DMS79 (cell line): Measurements from ENCODE around the gene GABRA4.

Source experiments
- DNase-seq: peaks from one replicate; lab custom pipeline; 2025; lab: John Stamatoyannopoulos, UW

The GABRA4 gene

GRCh38 chr4:46993075-46994006 lies at the start of gene GABRA4:
Gene GABRA4 (minus strand): TSS chr4:46993581. CDS start chr4:46993424, 157 bp downstream.
- DNase-seq = no peak

GRCh38 chr4:47040828-47041227 lies 47.4 kb upstream of the GABRA4 start:
- no peak for DNase-seq

GRCh38 chr4:47038263-47038662 lies 44.9 kb upstream of the GABRA4 start:
- DNase-seq = no peak

GRCh38 chr4:47032405-47033106 lies 39.2 kb upstream of the GABRA4 start:
- no peak for DNase-seq

- DNase-seq = no peak
Observed at GRCh38 chr4:47031751-47032404, 38.5 kb upstream of the GABRA4 start.

GRCh38 chr4:47031011-47031678 lies 37.8 kb upstream of the GABRA4 start, which contains the start of gene GABRB1:
Gene GABRB1 (plus strand): TSS chr4:47031567.
- no peak for DNase-seq

GRCh38 chr4:47017494-47017893 lies 24.1 kb upstream of the GABRA4 start:
- no peak for DNase-seq

GRCh38 chr4:47017081-47017480 lies 23.7 kb upstream of the GABRA4 start:
- no peak for DNase-seq

- DNase-seq = no peak
Observed at GRCh38 chr4:47013373-47013772, 20.0 kb upstream of the GABRA4 start.

GRCh38 chr4:47012676-47013075 lies 19.3 kb upstream of the GABRA4 start:
- no peak for DNase-seq

GRCh38 chr4:47010912-47011446 lies 17.6 kb upstream of the GABRA4 start:
- no peak for DNase-seq

GRCh38 chr4:47010347-47010911 lies 17.0 kb upstream of the GABRA4 start:
- DNase-seq = no peak

GRCh38 chr4:47002580-47002979 lies 9.2 kb upstream of the GABRA4 start:
- no peak for DNase-seq

- no peak for DNase-seq
Observed at GRCh38 chr4:47000406-47000805, 7.0 kb upstream of the GABRA4 start.

- no peak for DNase-seq
Observed at GRCh38 chr4:46999566-46999965, 6.2 kb upstream of the GABRA4 start.

GRCh38 chr4:46994007-46994405 lies 625 bp upstream of the GABRA4 start:
- no peak for DNase-seq

GRCh38 chr4:46992338-46992737 lies 1.0 kb downstream of the GABRA4 start:
- no peak for DNase-seq

GRCh38 chr4:46986922-46987638 lies 6.3 kb downstream of the GABRA4 start:
- no peak for DNase-seq

GRCh38 chr4:46984781-46985180 lies 8.6 kb downstream of the GABRA4 start:
- no peak for DNase-seq

GRCh38 chr4:46980851-46981250 lies 12.5 kb downstream of the GABRA4 start:
- no peak for DNase-seq

GRCh38 chr4:46979726-46980125 lies 13.7 kb downstream of the GABRA4 start:
- DNase-seq = no peak
